B cell (primary cell): ENCODE results near the gene TANC1. TPM values are rescaled to one million over a fixed set of nuclear protein-coding genes. Genes with fewer than 3 reads are reported as not detected.

Experiments
- ATAC-seq: fragments of 200-7000 bp; cut with Tn5 transposase; one replicate; pipeline ENCODE4 v1.10.0; 2021; ENCODE audit warnings: low read depth, mild to moderate bottlenecking, moderate number of reproducible peaks, moderate library complexity
- CTCF ChIA-PET: fragments of 350-600 bp; sonication (Branson Sonifier 250); formaldehyde crosslinking; loops from one replicate; lab custom pipeline; 2021; ENCODE audit warnings: antibody characterized with exemption, inconsistent platforms; lab: Charles Lee
- POLR2A ChIA-PET: fragments of 350-600 bp; sonication (Branson Sonifier 250); formaldehyde crosslinking; loops from one replicate; lab custom pipeline; 2021; ENCODE audit warnings: antibody characterized with exemption; lab: Charles Lee
- DNase-seq: peaks from one replicate; pipeline ENCODE4 v3.0.0; 2013
- H2AFZ ChIP-seq: 2 replicates; pipeline ENCODE4 v1.6.1; 2012; ENCODE audit warnings: mild to moderate bottlenecking, low read depth, low read length; ENCODE audit not compliant: insufficient read depth, poor library complexity, severe bottlenecking
- H3K27ac ChIP-seq, 2 donors: 1 replicate in 1 of 2; 2 replicates in 1 of 2; pipeline ENCODE4 v1.5.1; 2012 to 2013; ENCODE audit warnings: low read length in 2 of 2, mild to moderate bottlenecking in 2 of 2, moderate library complexity in 1 of 2
- H3K27me3 ChIP-seq, 4 experiments: fragments of 200-600 bp in 1 of 4; sonication (generic) in 1 of 4; replicated peaks in 1 of 4; 1 replicate in 2 of 4; 2 replicates in 2 of 4; pipeline versions ENCODE4 v1.6.1 to v1.7.0; 2013 to 2016; ENCODE audit warnings: low read length in 3 of 4, mild to moderate bottlenecking in 2 of 4, mixed read lengths in 1 of 4, moderate library complexity in 1 of 4; ENCODE audit not compliant: insufficient read depth in 4 of 4, control insufficient read depth in 3 of 4; ENCODE audit errors: control extremely low read depth in 1 of 4
- H3K36me3 ChIP-seq, 2 experiments: replicated peaks in 1 of 2; 1 replicate in 1 of 2; 2 replicates in 1 of 2; pipeline versions ENCODE4 v1.6.1 to v1.7.1; 2013; ENCODE audit warnings: low read length in 1 of 2; ENCODE audit not compliant: insufficient read depth in 2 of 2, control insufficient read depth in 1 of 2; ENCODE audit errors: control extremely low read depth in 1 of 2, extremely low read depth in 1 of 2
- H3K4me1 ChIP-seq, 2 donors: fragments of 200-600 bp in 1 of 2; sonication (generic) in 1 of 2; 1 replicate in 1 of 2; 2 replicates in 1 of 2; pipeline versions ENCODE4 v1.5.1 to v1.6.1; 2013 to 2017; ENCODE audit warnings: low read length in 2 of 2; ENCODE audit not compliant: control insufficient read depth in 2 of 2, insufficient read depth in 2 of 2
- H3K4me2 ChIP-seq: replicated peaks from 2 replicates; pipeline ENCODE3; 2012; ENCODE audit warnings: mild to moderate bottlenecking, low read depth, low read length; ENCODE audit not compliant: poor library complexity, severe bottlenecking
- H3K4me3 ChIP-seq, 5 experiments: fragments of 200-600 bp in 1 of 5; sonication (generic) in 1 of 5; 1 replicate in 3 of 5; 2 replicates in 2 of 5; pipeline versions ENCODE4 v1.5.1 to v1.7.0; 2011 to 2016; ENCODE audit warnings: low read length in 4 of 5, mild to moderate bottlenecking in 4 of 5, low read depth in 2 of 5, control low read depth in 1 of 5, moderate library complexity in 1 of 5; ENCODE audit not compliant: insufficient read depth in 1 of 5; ENCODE audit errors: control extremely low read depth in 1 of 5, extremely low read depth in 1 of 5
- H3K79me2 ChIP-seq: fragments of 200-600 bp; sonication (generic); one replicate; pipeline ENCODE4 v1.6.0; 2016; ENCODE audit warnings: low read length; ENCODE audit not compliant: control insufficient read depth, insufficient read depth
- H3K9ac ChIP-seq: fragments of 200-600 bp; sonication (generic); 2 replicates; pipeline ENCODE4 v1.6.1; 2017; ENCODE audit warnings: mild to moderate bottlenecking, low read length, moderate library complexity
- H3K9me3 ChIP-seq, 3 donors: one replicate each; pipeline versions ENCODE4 v1.6.1 to v1.7.1; 2013; ENCODE audit warnings: low read length in 2 of 3; ENCODE audit not compliant: control insufficient read depth in 2 of 3, insufficient read depth in 1 of 3; ENCODE audit errors: control extremely low read depth in 1 of 3
- H4K20me1 ChIP-seq: 2 replicates; pipeline ENCODE4 v1.6.0; 2012; ENCODE audit warnings: mild to moderate bottlenecking, low read length; ENCODE audit not compliant: insufficient read depth, control insufficient read depth, poor library complexity, severe bottlenecking
- H3K27ac Mint-ChIP-seq: one replicate; pipeline ENCODE4 v1.8.0; 2021; ENCODE audit warnings: mixed read lengths
- H3K27me3 Mint-ChIP-seq: one replicate; pipeline ENCODE4 v1.8.0; 2021; ENCODE audit warnings: mixed read lengths
- H3K4me1 Mint-ChIP-seq: one replicate; pipeline ENCODE4 v1.8.0; 2021; ENCODE audit warnings: mixed read lengths
- H3K4me3 Mint-ChIP-seq: one replicate; pipeline ENCODE4 v1.8.0; 2021; ENCODE audit warnings: mixed read lengths
- H3K9me3 Mint-ChIP-seq: one replicate; pipeline ENCODE4 v1.8.0; 2022; ENCODE audit warnings: mixed read lengths; ENCODE audit not compliant: insufficient read depth
- EZH2 ChIP-seq: IDR thresholded peaks from 2 replicates; pipeline ENCODE4 v1.6.1; 2012; ENCODE audit warnings: borderline replicate concordance, low read depth, mild to moderate bottlenecking, moderate library complexity, low read length; ENCODE audit not compliant: insufficient read depth, poor library complexity, severe bottlenecking
- WGBS: methylation state at CpG from one replicate; pipeline ENCODE4 v1.1.5; 2013; ENCODE audit warnings: missing lambda C conversion rate; ENCODE audit not compliant: insufficient coverage; 5-methylcytosine and 5-hydroxymethylcytosine counted together
- intact Hi-C: fragments of 100-400 bp; cut with micrococcal nuclease; formaldehyde crosslinking; loops from one replicate; pipeline ENCODE4 v1.10.0; 2022
- polyA plus RNA-seq: library from polyadenylated mRNA; depleted of rRNA; stranded (reverse); fragments of >200 nt; gene quantifications from 2 replicates; pipeline ENCODE4 v1.2.3, GENCODE V29; 2012
- total RNA-seq, 2 donors: library from RNA; stranded (reverse); fragments of 120-200 nt in 1 of 2; gene quantifications; 1 replicate in 1 of 2; 2 replicates in 1 of 2; pipeline versions ENCODE4 v1.2.3 to v1.2.4, GENCODE V29; 2013 to 2022
- TF ChIP-seq, protein P1 (sequence below): fragments of 200-600 bp; IDR thresholded peaks from one replicate; pipeline ENCODE4 v1.8.0; 2022; ENCODE audit warnings: antibody characterized with exemption, mild to moderate bottlenecking

Gene TANC1
- total and polyA plus RNA-seq, 2 donors (not counting 1 experiment from before 2014, with no cell fraction given), result 0.13 TPM; not detected in 1

DNA sequence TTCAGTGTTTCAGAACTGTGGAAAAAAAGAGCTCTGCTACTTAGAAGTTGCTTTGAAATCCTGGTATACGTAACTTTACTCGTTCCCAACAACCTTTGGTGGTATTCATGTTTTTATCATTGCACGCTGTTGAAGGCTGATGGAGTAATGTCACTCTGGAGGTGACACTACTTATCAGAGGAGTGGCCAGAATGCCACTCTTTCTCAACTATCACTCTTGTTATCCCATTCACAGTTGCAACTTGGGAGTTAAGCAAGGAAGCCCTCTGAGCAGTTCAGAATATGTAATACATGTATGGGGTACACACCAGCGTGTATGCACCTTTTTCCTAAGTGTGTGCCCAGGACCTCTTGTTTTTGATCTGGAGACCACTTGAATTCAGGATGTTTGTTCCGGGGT, 53.6 kb downstream of the TANC1 start:
- Mint-ChIP-seq H3K27me3 (no peaks in the 10 kb centered on the region), H3K4me3 (no peak overlapping the region), H3K4me1 (no peaks in the 10 kb centered on the region), H3K27ac (no peak overlapping the region), H3K9me3 (no peaks in the 10 kb centered on the region)
- Histone ChIP-seq H2AFZ (no peak overlapping the region), H3K4me1 (no peaks in the 10 kb centered on the region), H3K9ac (no peak overlapping the region), H3K79me2 (no peaks in the 10 kb centered on the region), H3K36me3 (no peaks in the 10 kb centered on the region), H3K4me2 (no peak overlapping the region), H4K20me1 (no peaks in the 10 kb centered on the region), H3K4me3 (no peak overlapping the region), H3K9me3 (peaks cover 0 to 3% (median 0%) of the 10 kb centered on the region in 3 donors), H3K27ac (no peak overlapping the region), H3K27me3 (peaks cover 0 to 3% (median 0%) of the 10 kb centered on the region in 4 experiments)
- DNase-seq (no peak), ATAC-seq (no peak)
- POLR2A ChIA-PET, result no interaction called here
- intact Hi-C loops, result no loop called here
- CTCF ChIA-PET, result no interaction called here
- TF ChIP-seq, protein P1, sequence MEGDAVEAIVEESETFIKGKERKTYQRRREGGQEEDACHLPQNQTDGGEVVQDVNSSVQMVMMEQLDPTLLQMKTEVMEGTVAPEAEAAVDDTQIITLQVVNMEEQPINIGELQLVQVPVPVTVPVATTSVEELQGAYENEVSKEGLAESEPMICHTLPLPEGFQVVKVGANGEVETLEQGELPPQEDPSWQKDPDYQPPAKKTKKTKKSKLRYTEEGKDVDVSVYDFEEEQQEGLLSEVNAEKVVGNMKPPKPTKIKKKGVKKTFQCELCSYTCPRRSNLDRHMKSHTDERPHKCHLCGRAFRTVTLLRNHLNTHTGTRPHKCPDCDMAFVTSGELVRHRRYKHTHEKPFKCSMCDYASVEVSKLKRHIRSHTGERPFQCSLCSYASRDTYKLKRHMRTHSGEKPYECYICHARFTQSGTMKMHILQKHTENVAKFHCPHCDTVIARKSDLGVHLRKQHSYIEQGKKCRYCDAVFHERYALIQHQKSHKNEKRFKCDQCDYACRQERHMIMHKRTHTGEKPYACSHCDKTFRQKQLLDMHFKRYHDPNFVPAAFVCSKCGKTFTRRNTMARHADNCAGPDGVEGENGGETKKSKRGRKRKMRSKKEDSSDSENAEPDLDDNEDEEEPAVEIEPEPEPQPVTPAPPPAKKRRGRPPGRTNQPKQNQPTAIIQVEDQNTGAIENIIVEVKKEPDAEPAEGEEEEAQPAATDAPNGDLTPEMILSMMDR, result no peak
- TF ChIP-seq EZH2, result no peak
- WGBS, result 83% methylated on average over 4 of the region's 5 CpGs

DNA sequence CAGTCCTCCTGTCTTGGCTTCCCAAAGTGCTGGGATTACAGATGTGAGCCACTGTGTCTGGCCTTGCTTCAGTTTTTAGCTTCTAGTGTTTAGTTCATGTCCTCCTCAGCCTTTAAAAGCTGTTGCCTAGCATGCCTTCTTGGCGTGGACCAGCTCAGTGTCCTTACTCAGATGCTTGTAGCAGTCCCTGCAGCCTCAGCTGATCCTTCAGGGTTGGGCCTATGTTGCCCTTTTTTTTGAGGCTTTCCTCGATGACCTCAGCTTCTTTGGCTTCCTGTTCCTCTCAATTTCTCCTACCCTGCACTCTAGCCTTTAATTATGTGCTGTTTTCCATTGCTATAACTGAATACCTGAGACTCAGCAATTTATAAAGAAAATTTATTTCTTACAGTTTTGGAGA, 57.7 kb downstream of the TANC1 start:
- intact Hi-C loops, result no loop called here
- no peak overlapping the region for H3K4me3 ChIP-seq
- POLR2A ChIA-PET, result no interaction called here
- 46% methylated on average over 2 of the region's 2 CpGs for WGBS
- H2AFZ ChIP-seq, result no peak overlapping the region
- H3K27ac Mint-ChIP-seq, result no peak overlapping the region
- H3K36me3 ChIP-seq, result no peaks in the 10 kb centered on the region
- no peak overlapping the region for H3K9ac ChIP-seq
- no peak overlapping the region for H3K4me2 ChIP-seq
- TF ChIP-seq, protein P1, result no peak
- TF ChIP-seq EZH2, result no peak
- peaks cover 3% of the 10 kb centered on the region for H3K9me3 Mint-ChIP-seq
- DNase-seq, result no peak
- H3K9me3 ChIP-seq, result no peaks in the 10 kb centered on the region
- H3K4me3 Mint-ChIP-seq, result no peak overlapping the region
- no peaks in the 10 kb centered on the region for H4K20me1 ChIP-seq
- no peak for ATAC-seq
- no peak overlapping the region for H3K27ac ChIP-seq
- CTCF ChIA-PET, result no interaction called here
- H3K27me3 Mint-ChIP-seq, result no peaks in the 10 kb centered on the region
- no peaks in the 10 kb centered on the region for H3K4me1 Mint-ChIP-seq
- no peaks in the 10 kb centered on the region for H3K79me2 ChIP-seq
- peaks cover 0 to 2% (median 0%) of the 10 kb centered on the region in 4 experiments for H3K27me3 ChIP-seq
- no peaks in the 10 kb centered on the region for H3K4me1 ChIP-seq
